ENCODE data around the gene SP1. TPM values are rescaled to one million over a fixed set of nuclear protein-coding genes. Genes with fewer than 3 reads are reported as not detected.

The SP1 gene
- total and polyA plus RNA-seq, 9 of the 15 experiments (the other 6 are each of a cell fraction or from before 2014, with no cell fraction given), result 8.0 to 65.5 (median 41.6) TPM

GRCh38 chr12:53365245-53365904 lies 14.6 kb upstream of the SP1 start (continued):
- TF ChIP-seq STAG1 (CRISPR knock-in tag; IDR thresholded peaks at IDR 0.05; ENCODE audit: borderline replicate concordance), result no peak
- TF ChIP-seq, protein P1, sequence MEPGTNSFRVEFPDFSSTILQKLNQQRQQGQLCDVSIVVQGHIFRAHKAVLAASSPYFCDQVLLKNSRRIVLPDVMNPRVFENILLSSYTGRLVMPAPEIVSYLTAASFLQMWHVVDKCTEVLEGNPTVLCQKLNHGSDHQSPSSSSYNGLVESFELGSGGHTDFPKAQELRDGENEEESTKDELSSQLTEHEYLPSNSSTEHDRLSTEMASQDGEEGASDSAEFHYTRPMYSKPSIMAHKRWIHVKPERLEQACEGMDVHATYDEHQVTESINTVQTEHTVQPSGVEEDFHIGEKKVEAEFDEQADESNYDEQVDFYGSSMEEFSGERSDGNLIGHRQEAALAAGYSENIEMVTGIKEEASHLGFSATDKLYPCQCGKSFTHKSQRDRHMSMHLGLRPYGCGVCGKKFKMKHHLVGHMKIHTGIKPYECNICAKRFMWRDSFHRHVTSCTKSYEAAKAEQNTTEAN (CRISPR knock-in tag; IDR thresholded peaks at IDR 0.05), result no peak
- no peak for TF ChIP-seq ZFX (CRISPR knock-in tag; IDR thresholded peaks at IDR 0.05)
- peak; percentile 86 for TF ChIP-seq CBX5 (IDR thresholded peaks at IDR 0.05; ENCODE audit: borderline replicate concordance, low read depth)
- TF ChIP-seq, protein P2, sequence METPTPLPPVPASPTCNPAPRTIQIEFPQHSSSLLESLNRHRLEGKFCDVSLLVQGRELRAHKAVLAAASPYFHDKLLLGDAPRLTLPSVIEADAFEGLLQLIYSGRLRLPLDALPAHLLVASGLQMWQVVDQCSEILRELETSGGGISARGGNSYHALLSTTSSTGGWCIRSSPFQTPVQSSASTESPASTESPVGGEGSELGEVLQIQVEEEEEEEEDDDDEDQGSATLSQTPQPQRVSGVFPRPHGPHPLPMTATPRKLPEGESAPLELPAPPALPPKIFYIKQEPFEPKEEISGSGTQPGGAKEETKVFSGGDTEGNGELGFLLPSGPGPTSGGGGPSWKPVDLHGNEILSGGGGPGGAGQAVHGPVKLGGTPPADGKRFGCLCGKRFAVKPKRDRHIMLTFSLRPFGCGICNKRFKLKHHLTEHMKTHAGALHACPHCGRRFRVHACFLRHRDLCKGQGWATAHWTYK (CRISPR knock-in tag; IDR thresholded peaks at IDR 0.05), result no peak
- no peak for TF ChIP-seq GATAD2A (IDR thresholded peaks at IDR 0.05)
- TF ChIP-seq L3MBTL2 (IDR thresholded peaks at IDR 0.05), result no peak
- TF ChIP-seq HNRNPK (IDR thresholded peaks at IDR 0.05; ENCODE audit: low read depth, low read length, poor library complexity, severe bottlenecking), result no peak
- no peak for TF ChIP-seq SNIP1 (IDR thresholded peaks at IDR 0.05; ENCODE audit: low read depth)
- TF ChIP-seq, protein P3, sequence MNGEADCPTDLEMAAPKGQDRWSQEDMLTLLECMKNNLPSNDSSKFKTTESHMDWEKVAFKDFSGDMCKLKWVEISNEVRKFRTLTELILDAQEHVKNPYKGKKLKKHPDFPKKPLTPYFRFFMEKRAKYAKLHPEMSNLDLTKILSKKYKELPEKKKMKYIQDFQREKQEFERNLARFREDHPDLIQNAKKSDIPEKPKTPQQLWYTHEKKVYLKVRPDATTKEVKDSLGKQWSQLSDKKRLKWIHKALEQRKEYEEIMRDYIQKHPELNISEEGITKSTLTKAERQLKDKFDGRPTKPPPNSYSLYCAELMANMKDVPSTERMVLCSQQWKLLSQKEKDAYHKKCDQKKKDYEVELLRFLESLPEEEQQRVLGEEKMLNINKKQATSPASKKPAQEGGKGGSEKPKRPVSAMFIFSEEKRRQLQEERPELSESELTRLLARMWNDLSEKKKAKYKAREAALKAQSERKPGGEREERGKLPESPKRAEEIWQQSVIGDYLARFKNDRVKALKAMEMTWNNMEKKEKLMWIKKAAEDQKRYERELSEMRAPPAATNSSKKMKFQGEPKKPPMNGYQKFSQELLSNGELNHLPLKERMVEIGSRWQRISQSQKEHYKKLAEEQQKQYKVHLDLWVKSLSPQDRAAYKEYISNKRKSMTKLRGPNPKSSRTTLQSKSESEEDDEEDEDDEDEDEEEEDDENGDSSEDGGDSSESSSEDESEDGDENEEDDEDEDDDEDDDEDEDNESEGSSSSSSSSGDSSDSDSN (IDR thresholded peaks at IDR 0.05; ENCODE audit: borderline replicate concordance in 1 of 2, low read depth in 2 of 2, low read length in 2 of 2), result no peak
- no peak for TF ChIP-seq HDAC2 (IDR thresholded peaks at IDR 0.05)
- TF ChIP-seq TAF7 (tag; IDR thresholded peaks at IDR 0.05), result no peak
- TF ChIP-seq ZNF766 (CRISPR knock-in tag; conservative IDR thresholded peaks at IDR 0.05), result no peak
- TF ChIP-seq, protein P4, sequence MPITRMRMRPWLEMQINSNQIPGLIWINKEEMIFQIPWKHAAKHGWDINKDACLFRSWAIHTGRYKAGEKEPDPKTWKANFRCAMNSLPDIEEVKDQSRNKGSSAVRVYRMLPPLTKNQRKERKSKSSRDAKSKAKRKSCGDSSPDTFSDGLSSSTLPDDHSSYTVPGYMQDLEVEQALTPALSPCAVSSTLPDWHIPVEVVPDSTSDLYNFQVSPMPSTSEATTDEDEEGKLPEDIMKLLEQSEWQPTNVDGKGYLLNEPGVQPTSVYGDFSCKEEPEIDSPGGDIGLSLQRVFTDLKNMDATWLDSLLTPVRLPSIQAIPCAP (CRISPR knock-in tag; IDR thresholded peaks at IDR 0.05; ENCODE audit: borderline replicate concordance), result no peak
- no peak for TF ChIP-seq ZNF644 (tag; IDR thresholded peaks at IDR 0.05; ENCODE audit: low read depth)
- peak; percentile 50; the same call in 1 of the 2 replicates for TF ChIP-seq EP400 (IDR thresholded peaks at IDR 0.05)
- no peak for TF ChIP-seq KDM2B (CRISPR knock-in tag; IDR thresholded peaks at IDR 0.05)
- TF ChIP-seq CAMTA2 (CRISPR knock-in tag; conservative IDR thresholded peaks at IDR 0.05), result no peak
- TF ChIP-seq, protein P5, sequence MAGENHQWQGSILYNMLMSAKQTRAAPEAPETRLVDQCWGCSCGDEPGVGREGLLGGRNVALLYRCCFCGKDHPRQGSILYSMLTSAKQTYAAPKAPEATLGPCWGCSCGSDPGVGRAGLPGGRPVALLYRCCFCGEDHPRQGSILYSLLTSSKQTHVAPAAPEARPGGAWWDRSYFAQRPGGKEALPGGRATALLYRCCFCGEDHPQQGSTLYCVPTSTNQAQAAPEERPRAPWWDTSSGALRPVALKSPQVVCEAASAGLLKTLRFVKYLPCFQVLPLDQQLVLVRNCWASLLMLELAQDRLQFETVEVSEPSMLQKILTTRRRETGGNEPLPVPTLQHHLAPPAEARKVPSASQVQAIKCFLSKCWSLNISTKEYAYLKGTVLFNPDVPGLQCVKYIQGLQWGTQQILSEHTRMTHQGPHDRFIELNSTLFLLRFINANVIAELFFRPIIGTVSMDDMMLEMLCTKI (IDR thresholded peaks at IDR 0.05; ENCODE audit: partially characterized antibody), result no peak
- no peak for TF ChIP-seq HLTF (IDR thresholded peaks at IDR 0.05)
